GF-D8 (cell line): ENCODE data around the gene ZNF331.
"Not testable (repeated sequence)": the region's sequence is repeated elsewhere in the genome, so short reads cannot be mapped to it uniquely, and the experiment has no call there.

Experiments used
- DNase-seq: peaks from one replicate; lab custom pipeline; 2025; lab: John Stamatoyannopoulos, UW

ZNF331 gene

GRCh38 chr19:53537521-53538377 is at the start of gene ZNF331:
ZNF331 (plus strand) TSS chr19:53538145; CDS start chr19:53569377, 31,232 bp downstream.
- DNase-seq, result peak; percentile 26

DNA sequence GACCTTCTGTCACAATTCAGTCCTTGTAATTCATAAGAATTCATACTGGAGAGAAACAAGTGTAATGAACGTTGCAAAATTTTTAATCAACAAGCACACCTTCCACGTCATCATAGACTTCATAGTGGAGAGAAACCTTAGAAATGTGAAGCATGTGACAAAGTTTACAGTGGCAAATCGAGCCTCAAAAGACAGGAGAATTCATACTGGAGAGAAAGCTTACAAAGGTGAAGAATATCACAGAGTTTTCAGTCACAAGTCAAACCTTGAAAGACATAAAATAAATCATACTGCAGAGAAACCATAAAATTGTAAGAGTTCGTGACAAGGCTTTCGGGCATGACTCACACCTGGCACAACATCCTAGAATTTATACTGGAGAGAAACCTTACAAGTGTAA is 45.8 kb upstream of the ZNF331 start:
- DNase-seq, result no peak

DNA sequence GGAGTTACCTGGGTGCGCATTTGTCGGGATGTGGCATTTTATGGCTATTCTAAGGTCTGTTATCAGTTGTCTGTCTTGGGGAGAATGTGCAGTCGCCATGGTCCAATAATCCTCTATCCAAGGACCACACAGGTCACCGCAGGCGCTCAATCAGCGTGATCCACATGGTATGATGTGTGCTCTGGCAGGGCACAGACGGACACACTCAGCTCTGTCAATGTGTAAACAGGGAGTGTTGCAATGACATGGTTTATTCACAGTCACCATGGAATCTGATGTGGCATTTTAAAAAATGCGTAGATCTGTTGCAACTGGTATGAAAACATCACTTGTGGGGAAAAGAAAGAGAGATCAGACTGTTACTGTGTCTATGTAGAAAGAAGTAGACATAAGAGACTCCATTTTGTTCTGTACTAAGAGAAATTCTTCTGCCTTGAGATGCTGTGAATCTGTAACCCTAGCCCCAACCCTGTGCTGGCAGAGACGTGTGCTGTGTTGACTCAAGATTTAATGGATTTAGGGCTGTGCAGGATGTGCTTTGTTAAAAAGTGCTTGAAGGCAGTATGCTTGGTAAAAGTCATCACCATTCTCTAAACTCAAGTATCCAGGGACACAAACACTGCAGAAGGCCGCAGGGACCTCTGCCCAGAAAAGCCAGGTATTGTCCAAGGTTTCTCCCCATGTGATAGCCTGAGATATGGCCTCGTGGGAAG is 40.5 kb upstream of the ZNF331 start:
- not testable (repeated sequence) for DNase-seq

DNA sequence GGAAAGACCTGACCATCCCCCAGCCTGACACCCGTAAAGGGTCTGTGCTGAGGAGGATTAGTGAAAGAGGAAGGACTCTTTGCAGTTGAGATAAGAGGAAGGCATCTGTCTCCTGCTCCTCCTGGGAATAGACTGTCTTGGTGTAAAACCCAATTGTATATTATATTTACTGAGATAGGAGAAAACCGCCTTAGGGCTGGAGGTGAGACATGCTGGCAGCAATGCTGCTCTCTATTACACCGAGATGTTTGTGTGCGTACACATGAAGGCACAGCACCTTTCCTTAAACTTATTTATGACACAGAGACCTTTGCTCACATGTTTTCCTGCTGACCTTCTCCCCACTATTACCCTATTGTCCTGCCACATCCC is 39.9 kb upstream of the ZNF331 start:
- not testable (repeated sequence) for DNase-seq

DNA sequence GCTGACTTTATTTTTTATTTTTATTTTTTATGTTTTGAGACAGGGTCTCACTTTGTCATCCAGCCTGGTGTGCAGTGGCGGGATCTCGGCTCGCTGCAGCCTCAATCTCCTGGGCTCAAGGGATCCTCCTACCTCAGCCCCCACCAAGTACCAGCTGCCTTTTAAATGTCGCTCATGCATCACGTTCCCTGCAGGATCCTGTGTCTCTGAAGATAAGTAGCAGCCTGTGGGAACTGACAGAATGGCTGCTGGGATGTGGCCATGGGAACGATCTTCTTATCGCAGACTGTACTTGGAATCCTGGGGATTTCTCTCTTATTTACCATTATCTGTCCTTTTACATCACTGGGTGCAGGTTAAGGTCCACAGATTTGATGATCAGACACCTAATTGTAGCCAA is 34.8 kb upstream of the ZNF331 start:
- DNase-seq, result not testable (repeated sequence)

DNA sequence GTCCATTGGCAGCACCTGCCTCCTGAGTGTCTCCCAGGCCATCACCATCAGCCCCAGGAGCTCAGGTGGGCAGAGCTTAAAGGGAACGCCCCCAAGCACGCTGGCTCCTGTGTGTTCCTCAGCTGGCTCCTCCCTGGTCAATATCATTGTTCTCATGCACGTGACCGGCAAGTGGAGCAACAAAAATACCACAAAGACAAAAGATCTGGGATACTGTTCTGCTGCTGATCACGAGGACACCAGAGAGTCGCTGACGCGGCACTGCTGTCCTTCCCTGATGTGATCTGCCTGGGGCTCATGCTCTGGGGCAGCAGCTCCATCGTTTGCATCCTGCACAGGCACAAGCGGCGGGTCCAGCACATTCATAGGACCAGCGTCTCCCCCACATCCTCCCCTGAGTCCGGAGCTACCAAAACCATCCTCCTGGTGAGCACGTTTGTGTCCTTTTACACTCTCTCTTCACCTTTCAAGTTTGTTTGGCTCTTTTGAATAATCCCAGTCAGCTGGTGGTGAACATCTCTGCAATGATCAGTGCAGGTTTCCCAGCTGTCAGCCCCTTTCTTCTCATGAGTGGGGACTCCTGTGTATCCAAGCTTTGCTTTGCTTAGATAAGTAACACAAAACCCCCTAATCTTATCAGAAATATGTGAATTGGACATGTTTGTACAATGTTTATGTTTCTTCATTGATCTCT is 34.1 kb upstream of the ZNF331 start:
- not testable (repeated sequence) for DNase-seq

GRCh38 chr19:53504365-53504703 is 33.6 kb upstream of the ZNF331 start:
- not testable (repeated sequence) for DNase-seq

GRCh38 chr19:53504885-53505284 is 33.1 kb upstream of the ZNF331 start:
- DNase-seq, result no peak

- no peak for DNase-seq
Measured at GRCh38 chr19:53506728-53507127, 31.2 kb upstream of the ZNF331 start.

- DNase-seq, result no peak
Measured at GRCh38 chr19:53507523-53508442, 30.2 kb upstream of the ZNF331 start.

DNA sequence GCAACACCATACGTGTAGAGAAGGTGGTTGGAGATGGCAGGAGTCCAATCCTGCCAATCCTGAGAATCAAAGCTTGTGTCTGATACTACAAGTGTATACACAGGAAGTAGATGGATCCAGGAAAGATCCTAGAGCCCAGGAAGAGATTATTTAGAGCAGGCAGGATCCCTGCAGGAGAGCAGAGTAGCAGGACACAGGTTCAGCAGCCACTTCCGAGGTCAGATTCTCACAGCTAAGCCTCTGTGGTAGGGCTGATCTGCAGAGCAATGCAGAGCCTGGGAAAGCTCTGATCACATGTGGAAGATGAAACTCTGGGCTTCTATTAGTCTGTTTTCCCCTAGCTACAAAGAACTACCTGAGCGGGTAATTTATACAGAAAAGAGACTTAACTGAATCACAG is 28.5 kb upstream of the ZNF331 start:
- DNase-seq, result no peak

- DNase-seq, result no peak
Measured at GRCh38 chr19:53509845-53510244, 28.1 kb upstream of the ZNF331 start.

DNA sequence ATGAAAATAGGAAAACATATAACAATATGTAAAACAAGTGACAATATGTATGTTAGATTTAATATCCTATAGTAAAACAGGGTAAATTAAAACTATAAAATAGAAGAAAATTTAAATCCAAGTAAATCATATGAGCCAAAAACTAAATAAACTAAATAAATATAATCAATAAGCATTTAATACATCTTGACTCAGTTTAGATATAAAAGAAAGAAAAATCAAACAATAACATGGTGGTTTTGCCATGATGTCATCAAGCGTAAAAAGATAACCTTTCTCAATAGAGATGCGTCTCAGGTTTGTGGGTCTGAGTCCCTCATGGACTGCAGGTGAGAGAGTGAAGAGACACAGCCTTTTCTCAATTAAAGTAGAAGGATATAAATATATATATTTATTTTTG is 26.6 kb upstream of the ZNF331 start:
- DNase-seq, result no peak

DNA sequence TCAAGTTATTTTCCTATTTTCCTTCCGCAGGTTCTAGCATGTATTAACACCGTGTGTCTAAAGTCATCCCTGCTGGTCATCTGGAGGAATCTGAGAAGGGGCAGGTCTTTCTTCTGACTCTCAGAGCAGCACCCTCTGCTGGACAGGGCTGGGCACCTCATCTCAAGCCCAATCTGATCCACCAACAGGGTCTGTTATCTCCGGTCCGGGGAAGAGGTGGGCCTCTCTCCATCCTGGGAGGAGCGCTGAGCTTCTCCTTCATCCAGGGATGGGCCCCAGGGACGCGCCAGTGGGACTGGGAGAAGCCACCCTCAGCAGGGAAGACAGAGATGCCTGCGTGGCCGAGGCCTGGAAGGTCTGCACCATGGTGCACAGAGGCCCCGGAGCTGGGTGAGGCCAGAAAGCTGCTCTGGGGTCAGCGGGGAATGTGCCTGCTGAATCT is 26.0 kb upstream of the ZNF331 start:
- no peak for DNase-seq

GRCh38 chr19:53515047-53515446 is 22.9 kb upstream of the ZNF331 start:
- not testable (repeated sequence) for DNase-seq

- no peak for DNase-seq
Measured at GRCh38 chr19:53517114-53517741, 20.7 kb upstream of the ZNF331 start.

GRCh38 chr19:53518121-53518520 is 19.8 kb upstream of the ZNF331 start:
- no peak for DNase-seq

DNA sequence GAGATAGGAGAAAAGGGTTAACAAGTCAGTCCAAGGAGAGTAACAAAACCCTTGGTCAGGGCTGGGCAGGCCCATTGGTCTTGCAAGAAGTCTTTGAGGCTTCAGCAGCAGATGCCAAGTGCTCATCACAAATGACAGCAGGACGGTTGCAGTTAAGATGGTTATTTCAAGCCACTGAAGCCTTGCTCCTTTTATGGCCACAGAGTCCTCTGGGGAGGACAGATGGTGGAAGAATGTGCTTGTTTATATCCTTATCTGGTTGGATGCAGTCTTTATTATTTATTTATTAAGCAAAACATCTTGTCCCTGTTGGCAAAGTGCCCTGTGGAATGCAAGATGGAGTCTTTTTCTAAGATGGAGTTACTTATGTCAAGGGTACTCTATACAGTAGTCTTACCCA is 19.2 kb upstream of the ZNF331 start:
- DNase-seq, result no peak

- DNase-seq, result no peak
Measured at GRCh38 chr19:53519446-53519845, 18.5 kb upstream of the ZNF331 start.

- no peak for DNase-seq
Measured at GRCh38 chr19:53520163-53520546, 17.8 kb upstream of the ZNF331 start.
